Neutrophil (primary cell): ENCODE results near the gene LPCAT1.
"Not testable (repeated sequence)": the region's sequence is repeated elsewhere in the genome, so short reads cannot be mapped to it uniquely, and the experiment has no call there.

Source experiments
- H3K27ac ChIP-seq: fragments of 200-600 bp; sonication (generic); 2 replicates; pipeline ENCODE4 v1.5.1; 2016; ENCODE audit warnings: mild to moderate bottlenecking, moderate library complexity
- H3K27me3 ChIP-seq: fragments of 200-600 bp; sonication (generic); 2 replicates; pipeline ENCODE4 v1.6.0; 2016; ENCODE audit warnings: mild to moderate bottlenecking
- H3K36me3 ChIP-seq: fragments of 200-600 bp; sonication (generic); 2 replicates; pipeline ENCODE4 v1.5.1; 2017
- H3K4me1 ChIP-seq, 2 experiments: fragments of 200-600 bp in 1 of 2; sonication (generic) in 1 of 2; 1 replicate in 1 of 2; 2 replicates in 1 of 2; pipeline versions ENCODE4 v1.5.1 to v1.6.1; 2013 to 2016; ENCODE audit warnings: low read depth in 1 of 2, low read length in 1 of 2, mild to moderate bottlenecking in 1 of 2, moderate library complexity in 1 of 2; ENCODE audit not compliant: control insufficient read depth in 1 of 2, insufficient read depth in 1 of 2
- H3K4me3 ChIP-seq, 2 experiments: fragments of 200-600 bp in 1 of 2; sonication (generic) in 1 of 2; 1 replicate in 1 of 2; 2 replicates in 1 of 2; pipeline ENCODE4 v1.5.1; 2013 to 2016; ENCODE audit warnings: low read depth in 1 of 2, low read length in 1 of 2, mild to moderate bottlenecking in 1 of 2, moderate library complexity in 1 of 2
- H3K9me3 ChIP-seq: fragments of 200-600 bp; sonication (generic); 2 replicates; pipeline ENCODE4 v1.5.1; 2016
- TF ChIP-seq, protein P1 (sequence below): fragments of 200-600 bp; sonication (generic); IDR thresholded peaks from 2 replicates; pipeline ENCODE4 v1.5.1; 2016; ENCODE audit warnings: antibody characterized with exemption

Gene LPCAT1

DNA sequence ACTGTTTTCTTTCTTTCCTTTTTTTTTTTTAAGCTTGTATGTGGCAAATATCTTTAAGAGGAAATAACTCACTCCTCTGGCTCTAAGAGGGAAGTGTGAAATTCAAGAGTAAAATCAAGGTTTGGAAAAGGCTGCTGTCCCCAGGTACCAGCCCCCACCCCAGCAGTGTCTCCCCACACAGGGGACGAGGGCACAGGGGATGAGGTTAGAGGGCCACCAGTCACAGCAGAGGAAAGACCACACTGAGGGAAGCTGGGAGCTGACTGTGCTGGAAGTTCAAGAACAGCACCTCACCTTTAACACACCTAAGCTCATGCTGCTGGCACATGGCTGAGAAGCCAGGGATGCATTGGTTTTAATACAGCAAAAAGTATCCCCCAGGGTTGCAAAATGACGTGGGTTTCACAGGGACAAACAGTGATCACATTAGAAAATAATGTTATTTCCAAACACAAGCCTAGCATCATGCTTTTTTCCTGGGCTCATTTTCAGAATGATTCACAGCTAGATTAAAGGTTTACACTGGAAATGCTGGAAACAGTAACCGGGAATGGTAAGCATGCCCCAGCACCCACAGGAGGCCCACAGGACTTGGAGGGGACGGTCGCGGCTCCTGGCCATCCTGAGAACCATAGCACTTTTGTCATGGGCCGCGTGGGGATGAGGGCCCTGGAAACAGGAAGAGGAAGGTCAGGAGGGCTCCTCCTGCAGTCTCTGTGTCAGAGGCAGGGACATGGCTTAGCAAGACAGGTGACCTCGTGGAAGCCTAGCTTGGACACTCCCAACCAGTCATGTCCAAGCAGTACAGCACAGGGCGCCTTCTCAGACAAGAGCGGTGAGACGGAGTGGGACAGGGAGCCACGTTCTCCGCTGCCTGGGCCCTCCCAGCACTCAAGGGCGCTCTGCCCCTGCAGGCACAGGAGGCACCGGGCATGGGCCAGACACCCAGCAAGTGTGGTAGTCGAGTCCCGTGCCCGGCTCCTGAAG lies 6.9 kb downstream of the LPCAT1 start:
- no peaks in the 10 kb centered on the region for H3K27me3 ChIP-seq
- TF ChIP-seq, protein P1, sequence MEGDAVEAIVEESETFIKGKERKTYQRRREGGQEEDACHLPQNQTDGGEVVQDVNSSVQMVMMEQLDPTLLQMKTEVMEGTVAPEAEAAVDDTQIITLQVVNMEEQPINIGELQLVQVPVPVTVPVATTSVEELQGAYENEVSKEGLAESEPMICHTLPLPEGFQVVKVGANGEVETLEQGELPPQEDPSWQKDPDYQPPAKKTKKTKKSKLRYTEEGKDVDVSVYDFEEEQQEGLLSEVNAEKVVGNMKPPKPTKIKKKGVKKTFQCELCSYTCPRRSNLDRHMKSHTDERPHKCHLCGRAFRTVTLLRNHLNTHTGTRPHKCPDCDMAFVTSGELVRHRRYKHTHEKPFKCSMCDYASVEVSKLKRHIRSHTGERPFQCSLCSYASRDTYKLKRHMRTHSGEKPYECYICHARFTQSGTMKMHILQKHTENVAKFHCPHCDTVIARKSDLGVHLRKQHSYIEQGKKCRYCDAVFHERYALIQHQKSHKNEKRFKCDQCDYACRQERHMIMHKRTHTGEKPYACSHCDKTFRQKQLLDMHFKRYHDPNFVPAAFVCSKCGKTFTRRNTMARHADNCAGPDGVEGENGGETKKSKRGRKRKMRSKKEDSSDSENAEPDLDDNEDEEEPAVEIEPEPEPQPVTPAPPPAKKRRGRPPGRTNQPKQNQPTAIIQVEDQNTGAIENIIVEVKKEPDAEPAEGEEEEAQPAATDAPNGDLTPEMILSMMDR = no peak
- no peaks in the 10 kb centered on the region for H3K9me3 ChIP-seq
- peak overlapping the region; percentile 16 to 23 for H3K4me3 ChIP-seq
- peak overlapping the region; percentile 97 for H3K27ac ChIP-seq
- peaks cover 71 to 79% of the 10 kb centered on the region in 2 experiments for H3K4me1 ChIP-seq
- peaks cover 39% of the 10 kb centered on the region for H3K36me3 ChIP-seq

DNA sequence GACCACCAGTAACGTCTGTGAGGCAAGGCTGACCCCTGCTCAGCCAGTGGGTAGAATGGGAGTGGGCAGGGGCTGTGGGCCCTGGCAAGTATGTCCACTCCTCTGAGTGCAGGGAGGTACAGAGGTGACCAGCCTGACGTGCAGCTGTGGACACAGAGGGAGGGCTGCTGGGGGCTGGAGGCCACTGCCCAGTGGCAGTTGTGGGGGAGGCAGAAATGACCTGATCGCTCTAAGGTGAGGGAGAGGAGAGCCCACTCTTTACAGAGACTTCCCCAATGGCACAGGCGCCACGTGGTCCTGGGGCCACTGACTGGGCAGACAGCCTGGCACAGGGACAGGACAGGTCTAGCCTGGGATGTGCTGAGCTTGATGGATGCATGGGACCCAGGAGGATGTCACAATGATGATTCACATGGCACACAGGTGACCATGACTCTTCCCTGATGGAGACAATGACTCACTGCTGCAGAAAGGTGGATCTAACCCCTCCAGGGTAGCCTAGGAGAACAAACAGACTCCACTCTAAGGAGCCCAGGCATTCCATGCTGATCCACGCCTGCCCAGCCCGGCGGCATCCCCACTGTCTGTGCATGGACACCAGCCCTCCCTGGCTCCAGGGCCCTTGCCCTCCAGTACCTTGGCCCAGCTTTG lies 7.7 kb downstream of the LPCAT1 start:
- H3K4me3 ChIP-seq = peak overlapping the region in 1 of 2 experiments; percentile 23
- H3K4me1 ChIP-seq = peaks cover 68 to 75% of the 10 kb centered on the region in 2 experiments
- peak overlapping the region; percentile 97 for H3K27ac ChIP-seq
- peaks cover 42% of the 10 kb centered on the region for H3K36me3 ChIP-seq
- no peaks in the 10 kb centered on the region for H3K9me3 ChIP-seq
- TF ChIP-seq, protein P1 = no peak
- no peaks in the 10 kb centered on the region for H3K27me3 ChIP-seq

- peak overlapping the region in 1 of 2 experiments; percentile 21 for H3K4me3 ChIP-seq
- TF ChIP-seq, protein P1 = no peak
- H3K4me1 ChIP-seq = peaks cover 68 to 73% of the 10 kb centered on the region in 2 experiments
- no peaks in the 10 kb centered on the region for H3K27me3 ChIP-seq
- H3K9me3 ChIP-seq = no peaks in the 10 kb centered on the region
- peak overlapping the region; percentile 97 for H3K27ac ChIP-seq
- H3K36me3 ChIP-seq = peaks cover 45% of the 10 kb centered on the region
Measured at GRCh38 chr5:1515311-1515920, 8.3 kb downstream of the LPCAT1 start.

DNA sequence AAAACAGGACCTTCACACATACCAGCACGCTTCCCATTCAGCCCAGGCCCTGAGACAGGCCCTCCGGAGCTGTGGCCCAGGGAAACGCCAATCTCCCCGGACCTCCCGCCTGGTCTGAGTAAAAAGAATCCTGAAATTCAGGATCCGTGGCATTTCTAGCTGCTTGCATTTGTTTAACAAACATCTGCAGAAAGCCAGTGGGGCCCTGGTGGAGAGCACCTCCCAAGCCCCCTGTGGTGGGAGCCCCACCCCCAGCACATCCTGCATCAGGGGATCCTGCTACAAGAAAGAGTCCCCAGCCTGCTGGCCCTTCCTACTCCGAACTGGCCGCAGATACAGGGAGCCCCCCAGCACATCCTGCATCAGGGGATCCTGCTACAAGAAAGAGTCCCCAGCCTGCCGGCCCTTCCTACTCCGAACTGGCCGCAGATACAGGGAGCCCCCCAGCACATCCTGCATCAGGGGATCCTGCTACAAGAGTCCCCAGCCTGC lies 8.9 kb downstream of the LPCAT1 start:
- Histone ChIP-seq H3K4me1 (peaks cover 68 to 73% of the 10 kb centered on the region in 2 experiments), H3K36me3 (peaks cover 45% of the 10 kb centered on the region), H3K27ac (peak overlapping the region; percentile 97)
- not testable (repeated sequence) for H3K27me3 ChIP-seq, H3K4me3 ChIP-seq, H3K9me3 ChIP-seq

DNA sequence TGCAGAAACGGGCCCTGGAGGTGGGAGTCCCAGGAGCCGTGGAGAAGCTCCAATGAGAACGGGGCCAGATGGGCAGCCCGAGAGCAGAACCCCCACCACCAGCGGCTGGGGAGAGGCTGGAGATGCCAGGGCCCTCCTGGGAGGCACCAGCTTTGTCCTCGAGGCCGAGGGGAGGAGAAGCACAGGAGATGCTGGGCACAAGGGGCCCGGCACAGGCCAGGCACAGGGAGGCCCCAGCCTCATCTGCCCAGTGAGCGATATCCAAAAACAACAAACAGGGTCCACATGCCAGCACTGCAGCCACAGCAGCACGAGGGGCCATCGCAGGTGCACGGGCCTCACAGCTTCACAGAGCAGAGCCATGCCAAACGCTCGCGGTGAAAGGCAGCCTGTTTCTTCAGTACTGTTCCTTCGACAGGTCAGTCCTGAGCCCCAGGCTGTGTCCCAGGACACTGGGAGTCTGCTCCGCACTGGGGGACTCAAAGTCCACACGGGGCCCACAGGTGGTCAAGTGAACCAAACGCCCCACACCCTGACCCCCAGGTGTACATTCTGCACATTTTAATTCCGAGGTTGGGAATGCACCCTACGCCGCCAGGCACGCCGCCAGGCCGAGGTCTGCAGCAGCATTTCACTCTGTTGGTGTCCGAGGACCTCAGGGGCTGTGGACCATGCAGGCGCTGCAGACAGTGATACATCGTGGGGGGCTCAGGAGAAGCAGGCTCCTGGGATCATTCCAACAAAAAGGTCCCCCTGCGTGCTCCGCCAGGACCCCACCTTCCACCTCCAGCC lies 9.5 kb downstream of the LPCAT1 start:
- Histone ChIP-seq H3K4me1 (peaks cover 68 to 73% of the 10 kb centered on the region in 2 experiments), H3K4me3 (peak overlapping the region; percentile 36 to 49), H3K27me3 (no peaks in the 10 kb centered on the region), H3K36me3 (peaks cover 45% of the 10 kb centered on the region), H3K9me3 (no peaks in the 10 kb centered on the region), H3K27ac (peak overlapping the region; percentile 97)
- TF ChIP-seq, protein P1 = no peak
